ENCODE measurements around the gene TDRD6. TPM values are rescaled to one million over a fixed set of nuclear protein-coding genes. Genes with fewer than 3 reads are reported as not detected.

TDRD6 gene
- total RNA-seq, 1 experiment from 2014 or later = 0.07 TPM

DNA sequence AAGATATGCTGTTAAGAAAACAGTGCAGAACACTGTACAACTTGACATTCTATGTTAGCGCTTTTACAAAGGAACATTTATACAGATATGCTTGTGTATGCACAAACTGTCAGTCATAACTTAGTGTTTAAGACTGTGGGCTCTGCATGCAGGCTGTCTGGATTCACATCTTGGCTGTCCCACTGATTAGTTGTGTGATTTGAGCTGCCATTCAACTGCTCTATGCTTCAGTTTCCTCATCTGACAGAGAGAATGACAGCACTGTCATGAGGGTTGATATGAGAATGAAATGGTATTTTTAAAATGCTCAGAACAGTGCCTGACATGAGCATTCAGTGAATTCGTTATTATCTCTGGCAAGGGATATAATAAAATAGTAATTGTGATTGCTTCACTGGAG, 26.2 kb upstream of the TDRD6 start:
- Histone ChIP-seq H3K27ac (ENCODE audit: low read length) (no peak overlapping the region), H3K9me2 (replicated peaks; ENCODE audit: low read length) (no peaks in the 10 kb centered on the region), H3K36me3 (ENCODE audit: low read depth, low read length) (no peaks in the 10 kb centered on the region), H3K9ac (ENCODE audit: low read length) (no peak overlapping the region), H3F3A (ENCODE audit: low read length, unreplicated experiment) (no peaks in the 10 kb centered on the region), H3K27me3 (ENCODE audit: low read length) (no peaks in the 10 kb centered on the region), H3K4me3 (ENCODE audit: low read length) (no peak overlapping the region), H4K20me1 (ENCODE audit: low read length) (no peaks in the 10 kb centered on the region), H3K79me2 (ENCODE audit: low read length) (no peaks in the 10 kb centered on the region), H3K4me1 (ENCODE audit: insufficient read depth, low read length) (no peaks in the 10 kb centered on the region), H3K9me3 (ENCODE audit: low read length) (no peaks in the 10 kb centered on the region), H2AFZ (ENCODE audit: low read length) (no peak overlapping the region), H3K4me2 (ENCODE audit: low read length) (no peak overlapping the region)
- ATAC-seq (no peak), DNase-seq (no peak)
- TF ChIP-seq EZH2 (IDR thresholded peaks at IDR 0.05; ENCODE audit: low read length, unreplicated experiment) = no peak
- TF ChIP-seq, protein P1, sequence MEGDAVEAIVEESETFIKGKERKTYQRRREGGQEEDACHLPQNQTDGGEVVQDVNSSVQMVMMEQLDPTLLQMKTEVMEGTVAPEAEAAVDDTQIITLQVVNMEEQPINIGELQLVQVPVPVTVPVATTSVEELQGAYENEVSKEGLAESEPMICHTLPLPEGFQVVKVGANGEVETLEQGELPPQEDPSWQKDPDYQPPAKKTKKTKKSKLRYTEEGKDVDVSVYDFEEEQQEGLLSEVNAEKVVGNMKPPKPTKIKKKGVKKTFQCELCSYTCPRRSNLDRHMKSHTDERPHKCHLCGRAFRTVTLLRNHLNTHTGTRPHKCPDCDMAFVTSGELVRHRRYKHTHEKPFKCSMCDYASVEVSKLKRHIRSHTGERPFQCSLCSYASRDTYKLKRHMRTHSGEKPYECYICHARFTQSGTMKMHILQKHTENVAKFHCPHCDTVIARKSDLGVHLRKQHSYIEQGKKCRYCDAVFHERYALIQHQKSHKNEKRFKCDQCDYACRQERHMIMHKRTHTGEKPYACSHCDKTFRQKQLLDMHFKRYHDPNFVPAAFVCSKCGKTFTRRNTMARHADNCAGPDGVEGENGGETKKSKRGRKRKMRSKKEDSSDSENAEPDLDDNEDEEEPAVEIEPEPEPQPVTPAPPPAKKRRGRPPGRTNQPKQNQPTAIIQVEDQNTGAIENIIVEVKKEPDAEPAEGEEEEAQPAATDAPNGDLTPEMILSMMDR (conservative IDR thresholded peaks at IDR 0.05; ENCODE audit: low read depth, low read length) = no peak
- ChIA-PET CTCF (no interaction called here), POLR2A (ENCODE audit: unreplicated experiment) (no interaction called here)
- BruUV-seq (replicated peaks) = no TSS peak
- intact Hi-C loops (cut with micrococcal nuclease) = no loop called here

DNA sequence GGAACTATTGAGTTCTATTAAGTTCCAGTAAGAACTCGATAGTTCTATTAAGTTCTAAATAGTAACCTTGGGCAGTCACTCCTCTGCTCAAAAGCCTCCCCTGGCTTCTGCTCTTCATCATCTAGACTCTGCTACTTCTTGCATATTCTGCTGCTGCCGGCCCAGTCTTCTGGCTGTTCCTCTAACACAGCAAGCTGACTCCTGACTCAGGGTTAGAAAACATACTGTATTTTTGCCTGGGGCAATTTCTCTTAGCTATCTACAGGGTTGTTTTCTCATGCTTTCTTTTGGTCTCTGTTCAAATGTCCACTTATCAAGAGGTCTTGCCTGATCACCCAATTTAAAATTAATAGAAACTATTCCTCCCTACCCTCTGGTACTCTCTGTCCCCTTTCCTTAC, 20.3 kb upstream of the TDRD6 start:
- H3K36me3 ChIP-seq (ENCODE audit: low read depth, low read length) = no peaks in the 10 kb centered on the region
- no peaks in the 10 kb centered on the region for H3K9me3 ChIP-seq (ENCODE audit: low read length)
- ATAC-seq = no peak
- H3K79me2 ChIP-seq (ENCODE audit: low read length) = no peaks in the 10 kb centered on the region
- H3K4me3 ChIP-seq (ENCODE audit: low read length) = no peak overlapping the region
- ChIA-PET CTCF (no interaction called here), POLR2A (ENCODE audit: unreplicated experiment) (no interaction called here)
- no peak for DNase-seq
- no peaks in the 10 kb centered on the region for H3K4me1 ChIP-seq (ENCODE audit: insufficient read depth, low read length)
- no peak overlapping the region for H3K9ac ChIP-seq (ENCODE audit: low read length)
- no peak overlapping the region for H3K4me2 ChIP-seq (ENCODE audit: low read length)
- H3F3A ChIP-seq (ENCODE audit: low read length, unreplicated experiment) = no peaks in the 10 kb centered on the region
- H3K27me3 ChIP-seq (ENCODE audit: low read length) = no peaks in the 10 kb centered on the region
- H2AFZ ChIP-seq (ENCODE audit: low read length) = no peak overlapping the region
- H4K20me1 ChIP-seq (ENCODE audit: low read length) = no peaks in the 10 kb centered on the region
- BruUV-seq (replicated peaks) = no TSS peak
- H3K27ac ChIP-seq (ENCODE audit: low read length) = no peak overlapping the region
- intact Hi-C loops (cut with micrococcal nuclease) = no loop called here
- H3K9me2 ChIP-seq (replicated peaks; ENCODE audit: low read length) = no peaks in the 10 kb centered on the region
- no peak for TF ChIP-seq EZH2 (IDR thresholded peaks at IDR 0.05; ENCODE audit: low read length, unreplicated experiment)
- no peak for TF ChIP-seq EZH2phosphoT487 (IDR thresholded peaks at IDR 0.05; ENCODE audit: borderline replicate concordance, low read length)
- TF ChIP-seq, protein P1 (conservative IDR thresholded peaks at IDR 0.05; ENCODE audit: low read depth, low read length) = no peak

DNA sequence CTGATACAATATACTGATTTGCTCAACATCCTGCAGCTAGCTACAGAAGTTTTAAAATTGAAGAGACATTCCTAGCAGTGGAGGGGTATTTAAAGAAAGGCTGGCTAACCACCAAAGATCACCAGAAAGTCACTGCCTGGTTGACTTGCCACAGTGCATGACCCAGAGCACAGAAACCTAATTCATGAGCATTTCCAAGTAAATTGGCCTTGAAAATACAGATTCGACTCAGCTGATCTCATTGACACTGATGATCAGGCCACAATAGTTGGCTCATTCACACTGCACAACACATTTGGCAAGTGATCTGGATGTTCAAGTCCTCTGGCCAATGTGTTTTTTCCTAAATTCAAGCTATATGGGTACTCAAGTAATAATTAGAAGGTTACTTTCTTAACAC, 13.3 kb upstream of the TDRD6 start:
- DNase-seq = no peak
- Histone ChIP-seq H3F3A (ENCODE audit: low read length, unreplicated experiment) (no peaks in the 10 kb centered on the region), H3K9me2 (replicated peaks; ENCODE audit: low read length) (no peaks in the 10 kb centered on the region), H3K4me1 (ENCODE audit: insufficient read depth, low read length) (no peaks in the 10 kb centered on the region), H4K20me1 (ENCODE audit: low read length) (no peaks in the 10 kb centered on the region), H3K9me3 (ENCODE audit: low read length) (no peaks in the 10 kb centered on the region), H3K4me3 (ENCODE audit: low read length) (no peak overlapping the region), H3K4me2 (ENCODE audit: low read length) (no peak overlapping the region), H3K9ac (ENCODE audit: low read length) (no peak overlapping the region), H3K79me2 (ENCODE audit: low read length) (no peaks in the 10 kb centered on the region), H2AFZ (ENCODE audit: low read length) (no peak overlapping the region), H3K27me3 (ENCODE audit: low read length) (no peaks in the 10 kb centered on the region), H3K27ac (ENCODE audit: low read length) (no peak overlapping the region), H3K36me3 (ENCODE audit: low read depth, low read length) (no peaks in the 10 kb centered on the region)
- ATAC-seq = no peak
- ChIA-PET POLR2A (ENCODE audit: unreplicated experiment) (no interaction called here), CTCF (interaction anchor here (0.5 kb wide), 1 partner anchor 240 kb away, joined by 3 read pairs; no protein-coding TSS in a partner anchor)
- BruUV-seq (replicated peaks) = no TSS peak
- TF ChIP-seq, protein P1 (conservative IDR thresholded peaks at IDR 0.05; ENCODE audit: low read depth, low read length) = no peak
- TF ChIP-seq EZH2 (IDR thresholded peaks at IDR 0.05; ENCODE audit: low read length, unreplicated experiment) = no peak
- no peak for TF ChIP-seq EZH2phosphoT487 (IDR thresholded peaks at IDR 0.05; ENCODE audit: borderline replicate concordance, low read length)
- intact Hi-C loops (cut with micrococcal nuclease) = no loop called here

Data from PC-3 (cell line).